Tibial nerve (tissue), 4 donors: ENCODE results near the gene DKK3. TPM values are rescaled to one million over a fixed set of nuclear protein-coding genes. Genes with fewer than 3 reads are reported as not detected.
A peak's percentile ranks its signal among the peaks of the same experiment; 100 is the strongest.

Source experiments
- DNase-seq, 2 donors: peaks; one replicate each; pipeline ENCODE4 v3.0.0-alpha.2; 2019; ENCODE audit warnings: low spot score in 2 of 2
- H3K27ac ChIP-seq, 4 donors: fragments of 200-600 bp; sonication (generic) in 3 of 4; one replicate each; pipeline ENCODE4 v1.5.1; 2017 to 2019; ENCODE audit warnings: mild to moderate bottlenecking in 1 of 4
- H3K27me3 ChIP-seq, 2 donors: fragments of 200-600 bp; sonication (generic) in 1 of 2; one replicate each; pipeline versions ENCODE4 v1.5.1 to v1.6.0; 2017 to 2019
- H3K36me3 ChIP-seq, 3 donors: fragments of 200-600 bp; sonication (generic); one replicate each; pipeline ENCODE4 v1.5.1; 2018 to 2019
- H3K4me1 ChIP-seq, 4 donors: fragments of 200-600 bp; sonication (generic) in 3 of 4; one replicate each; pipeline ENCODE4 v1.5.1; 2017 to 2019
- H3K4me3 ChIP-seq, 4 donors: fragments of 200-600 bp; sonication (generic) in 3 of 4; one replicate each; pipeline ENCODE4 v1.5.1; 2017 to 2019; ENCODE audit warnings: mild to moderate bottlenecking in 1 of 4, moderate library complexity in 1 of 4
- H3K9me3 ChIP-seq, 4 donors: fragments of 200-600 bp; sonication (generic) in 3 of 4; one replicate each; pipeline ENCODE4 v1.5.1; 2017 to 2019
- CTCF ChIP-seq, 5 experiments: fragments of 200-600 bp in 3 of 5; fragments of 450-650 bp in 2 of 5; sonication (generic) in 3 of 5; IDR thresholded peaks; one replicate each; pipeline ENCODE4 v1.5.1; 2016 to 2019; ENCODE audit warnings: antibody characterized with exemption in 5 of 5, mild to moderate bottlenecking in 3 of 5, moderate library complexity in 2 of 5
- EP300 ChIP-seq, 2 donors: sonication (generic); formaldehyde crosslinking; IDR thresholded peaks; one replicate each; pipeline ENCODE4 v1.6.1; 2017; ENCODE audit warnings: antibody characterized with exemption in 2 of 2, mild to moderate bottlenecking in 1 of 2
- POLR2A ChIP-seq, 2 donors: fragments of 450-650 bp; IDR thresholded peaks; one replicate each; pipeline ENCODE4 v1.6.1; 2017; ENCODE audit warnings: antibody characterized with exemption in 2 of 2, mild to moderate bottlenecking in 2 of 2, moderate library complexity in 2 of 2
- WGBS, 2 donors: methylation state at CpG; one replicate each; pipeline ENCODE4 v1.1.5; 2018; 5-methylcytosine and 5-hydroxymethylcytosine counted together
- total RNA-seq, 4 donors: library from RNA; depleted of rRNA; stranded (reverse); fragments of >200 nt; gene quantifications; one replicate each; pipeline ENCODE4 v1.1.0, GENCODE V29; 2016

Gene DKK3
- total RNA-seq, 4 donors from 2014 or later = 192 to 446 (median 254) TPM

- 65 to 74% methylated on average over 4 of the region's 4 CpGs for WGBS, 2 donors
- no peaks in the 10 kb centered on the region for H3K36me3 ChIP-seq
- no peak for TF ChIP-seq POLR2A (IDR thresholded peaks at IDR 0.05)
- TF ChIP-seq EP300 (IDR thresholded peaks at IDR 0.05) = no peak
- no peak for TF ChIP-seq CTCF (IDR thresholded peaks at IDR 0.05)
- no peaks in the 10 kb centered on the region for H3K27me3 ChIP-seq
- H3K4me1 ChIP-seq = peaks cover 0 to 29% (median 11%) of the 10 kb centered on the region in 4 donors
- H3K9me3 ChIP-seq = no peaks in the 10 kb centered on the region
- no peak for DNase-seq
- no peak overlapping the region for H3K27ac ChIP-seq
- no peak overlapping the region for H3K4me3 ChIP-seq
These were observed 16.0 kb upstream of the DKK3 start for GRCh38 chr11:12024254-12024926.

GRCh38 chr11:12023015-12023414 is 14.6 kb upstream of the DKK3 start:
- H3K27me3 ChIP-seq = no peaks in the 10 kb centered on the region
- H3K36me3 ChIP-seq = no peaks in the 10 kb centered on the region
- TF ChIP-seq CTCF (IDR thresholded peaks at IDR 0.05) (no peak), POLR2A (IDR thresholded peaks at IDR 0.05) (no peak), EP300 (IDR thresholded peaks at IDR 0.05) (no peak)
- H3K27ac ChIP-seq = no peak overlapping the region
- no peak for DNase-seq
- H3K4me1 ChIP-seq = peaks cover 0 to 38% (median 13%) of the 10 kb centered on the region in 4 donors
- no peaks in the 10 kb centered on the region for H3K9me3 ChIP-seq
- no peak overlapping the region for H3K4me3 ChIP-seq
- WGBS, 2 donors = 93 to 100% methylated on average over 1 of the region's 1 CpG

- no peaks in the 10 kb centered on the region for H3K36me3 ChIP-seq
- H3K4me1 ChIP-seq = peaks cover 0 to 49% (median 17%) of the 10 kb centered on the region in 4 donors
These were observed 12.1 kb upstream of the DKK3 start for GRCh38 chr11:12020546-12020945.

GRCh38 chr11:12019866-12020416 is 11.5 kb upstream of the DKK3 start:
- Histone ChIP-seq H3K4me3 (no peak overlapping the region), H3K36me3 (no peaks in the 10 kb centered on the region), H3K9me3 (no peaks in the 10 kb centered on the region), H3K27me3 (no peaks in the 10 kb centered on the region), H3K27ac (peak overlapping the region; percentile 46 to 89 (median 76)), H3K4me1 (peaks cover 0 to 49% (median 17%) of the 10 kb centered on the region in 4 donors)
- 28 to 41% methylated on average over 3 of the region's 3 CpGs for WGBS, 2 donors
- no peak for TF ChIP-seq EP300 (IDR thresholded peaks at IDR 0.05)
- no peak for TF ChIP-seq POLR2A (IDR thresholded peaks at IDR 0.05)
- TF ChIP-seq CTCF (IDR thresholded peaks at IDR 0.05) = no peak
- no peak for DNase-seq

More at GRCh38 chr11:12020546-12020945, 12.1 kb upstream of the DKK3 start:
- no peak for DNase-seq
- TF ChIP-seq POLR2A (IDR thresholded peaks at IDR 0.05) (no peak), EP300 (IDR thresholded peaks at IDR 0.05) (no peak), CTCF (IDR thresholded peaks at IDR 0.05) (no peak)
- H3K27me3 ChIP-seq = no peaks in the 10 kb centered on the region
- peak overlapping the region in 2 of 4 donors; percentile 81 to 89 for H3K27ac ChIP-seq
- WGBS, 2 donors = 43 to 63% methylated on average over 2 of the region's 2 CpGs
- no peak overlapping the region for H3K4me3 ChIP-seq
- H3K9me3 ChIP-seq = no peaks in the 10 kb centered on the region

- WGBS, 2 donors = 17 to 30% methylated on average over 9 of the region's 9 CpGs
- TF ChIP-seq EP300 (IDR thresholded peaks at IDR 0.05) (peak in 1 of 2 donors; percentile 57), CTCF (IDR thresholded peaks at IDR 0.05) (no peak)
- peak overlapping the region; percentile 46 to 89 (median 76) for H3K27ac ChIP-seq
- peaks cover 0 to 49% (median 17%) of the 10 kb centered on the region in 4 donors for H3K4me1 ChIP-seq
- no peaks in the 10 kb centered on the region for H3K27me3 ChIP-seq
- H3K9me3 ChIP-seq = no peaks in the 10 kb centered on the region
- no peak overlapping the region for H3K4me3 ChIP-seq
- no peaks in the 10 kb centered on the region for H3K36me3 ChIP-seq
- no peak for DNase-seq
These were observed 10.9 kb upstream of the DKK3 start for GRCh38 chr11:12019337-12019736.
